ENCODE measurements around the gene TBL1Y. TPM values are rescaled to one million over a fixed set of nuclear protein-coding genes. Genes with fewer than 3 reads are reported as not detected.

Gene TBL1Y
- total RNA-seq, result not detected in 2 replicates

DNA sequence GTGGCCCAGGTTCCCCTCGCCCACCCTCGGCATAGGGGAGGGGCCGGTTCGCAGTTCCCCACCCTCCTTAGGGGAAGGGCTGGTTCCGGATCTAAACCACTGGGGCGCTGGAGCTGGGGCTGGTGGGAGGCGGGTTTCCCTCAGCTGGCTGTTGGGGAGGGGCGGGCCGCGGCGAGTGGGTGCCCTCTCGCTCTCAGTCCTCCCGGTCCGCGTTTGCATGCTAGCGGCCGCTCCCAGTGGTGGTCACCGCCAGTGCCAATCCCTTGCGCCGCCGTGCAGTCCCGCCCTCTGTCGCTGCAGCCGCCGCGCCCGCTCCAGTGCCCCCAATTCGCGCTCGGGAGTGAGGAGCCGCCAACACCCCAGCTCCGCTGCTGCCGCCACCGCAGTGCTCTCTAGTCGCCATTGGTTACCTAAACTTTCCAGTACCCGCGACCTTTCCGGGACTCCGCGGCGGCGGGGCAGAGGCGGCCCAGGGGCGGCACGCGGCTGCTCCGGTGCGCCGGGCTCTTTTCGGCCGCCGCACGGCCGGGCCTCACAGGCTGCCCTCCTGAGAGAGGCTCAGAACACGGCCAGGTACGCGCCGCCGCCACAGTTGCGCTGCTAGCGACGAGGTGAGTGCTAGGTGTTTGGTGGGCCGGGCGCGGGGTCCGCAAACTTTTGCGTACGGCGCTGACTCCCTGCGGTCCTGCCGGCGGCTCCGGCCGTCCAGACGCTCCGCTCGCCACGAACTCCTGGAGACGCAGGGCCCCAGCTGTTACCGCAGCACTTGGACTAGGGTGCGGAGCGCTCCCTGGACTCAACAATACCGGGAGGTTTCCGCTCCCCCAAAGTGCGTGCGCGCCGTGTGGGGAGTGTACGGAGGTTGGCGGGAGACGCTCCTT is at the start of gene TBL1Y:
TSS of gene TBL1Y (plus strand) at position 326 of the 881 bp plus-strand sequence. CDS start 114,388 bp downstream, outside the sequence.

DNA sequence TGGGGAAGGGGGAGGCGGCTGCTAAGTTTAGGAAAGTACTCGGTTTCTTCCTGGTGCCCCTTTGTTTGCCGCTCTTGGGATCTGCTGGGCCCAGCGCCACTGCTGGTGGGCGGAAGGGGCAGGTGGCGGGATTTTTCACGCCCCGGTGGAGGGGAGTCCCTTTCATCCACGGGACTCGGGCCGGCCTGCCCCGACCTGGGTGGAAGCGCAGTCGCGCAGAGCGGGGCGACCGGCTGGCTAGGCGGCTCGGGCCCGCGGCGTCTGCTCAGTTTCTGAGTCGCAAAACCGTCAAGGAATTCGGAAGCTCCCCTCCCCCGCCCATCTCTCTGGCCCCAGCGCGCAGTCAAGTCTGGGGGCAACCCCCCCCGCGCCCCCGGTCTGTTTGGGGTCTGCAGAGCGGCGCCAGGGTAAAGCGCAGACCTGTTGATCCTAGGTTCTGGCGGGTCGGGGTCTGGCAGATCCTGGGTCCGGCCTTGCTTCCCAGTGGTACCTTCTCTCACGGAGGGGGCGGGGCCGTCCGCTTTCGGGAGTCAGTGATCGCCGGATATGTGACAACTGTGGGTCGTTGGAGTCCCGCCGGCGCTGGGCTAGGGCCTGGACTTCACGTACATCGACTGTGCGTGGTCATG is 870 bp downstream of the TBL1Y start, which contains the start of gene AMELY:
TSS of gene AMELY (minus strand) at position 500 of the 629 bp plus-strand sequence. CDS start 39,144 bp downstream, outside the sequence.

Other genes starting within 250 kb of the TBL1Y start
- gene AMELY, start 1.1 kb downstream of the TBL1Y start, total RNA-seq, result not detected in 2 replicates

Data from epithelial cell of umbilical artery (primary cell).